NOMO-1 treated with DMSO at 0.1 percent for 48 hours (cell line): Measurements from ENCODE around the gene IGFBP7.

Experiments
- DNase-seq: peaks from one replicate; lab custom pipeline; 2025; ENCODE audit not compliant: unreplicated experiment; lab: John Stamatoyannopoulos, UW

The IGFBP7 gene

GRCh38 chr4:57044279-57044678 is 65.9 kb downstream of the IGFBP7 start:
- DNase-seq: no peak

- DNase-seq: no peak
Observed at GRCh38 chr4:57043347-57044251, 66.6 kb downstream of the IGFBP7 start.

- DNase-seq: no peak
Observed at GRCh38 chr4:57042711-57043169, 67.4 kb downstream of the IGFBP7 start.

- DNase-seq: no peak
Observed at GRCh38 chr4:57041020-57041419, 69.2 kb downstream of the IGFBP7 start.

GRCh38 chr4:57040510-57040909 is 69.7 kb downstream of the IGFBP7 start:
- no peak for DNase-seq

GRCh38 chr4:57039345-57039744 is 70.8 kb downstream of the IGFBP7 start:
- DNase-seq: no peak

GRCh38 chr4:57037982-57038604 is 72.1 kb downstream of the IGFBP7 start:
- DNase-seq: no peak

- no peak for DNase-seq
Observed at GRCh38 chr4:57034520-57034919, 75.7 kb downstream of the IGFBP7 start.

- no peak for DNase-seq
Observed at GRCh38 chr4:57023104-57023503, 87.1 kb downstream of the IGFBP7 start.

- DNase-seq: no peak
Observed at GRCh38 chr4:57020467-57021101, 89.6 kb downstream of the IGFBP7 start.

- no peak for DNase-seq
Observed at GRCh38 chr4:57018980-57019379, 91.2 kb downstream of the IGFBP7 start.

GRCh38 chr4:57013543-57014120 is 96.6 kb downstream of the IGFBP7 start:
- no peak for DNase-seq

- DNase-seq: no peak
Observed at GRCh38 chr4:56999751-57000150, 110.4 kb downstream of the IGFBP7 start.

- no peak for DNase-seq
Observed at GRCh38 chr4:56995525-56995924, 114.7 kb downstream of the IGFBP7 start.

- no peak for DNase-seq
Observed at GRCh38 chr4:56990109-56990905, 119.9 kb downstream of the IGFBP7 start.

GRCh38 chr4:56986952-56987351 is 123.2 kb downstream of the IGFBP7 start:
- DNase-seq: no peak

- no peak for DNase-seq
Observed at GRCh38 chr4:56986192-56986591, 124.0 kb downstream of the IGFBP7 start.

- no peak for DNase-seq
Observed at GRCh38 chr4:56981795-56982201, 128.4 kb downstream of the IGFBP7 start.
